Activated T-helper 1 cell treated with anti-CD3 and anti-CD28 coated beads, Interleukin-12 subunit alpha, Interleukin-12 subunit beta, Interleukin-2, Interleukin-4 antibody, amounts not matched to agents 30 ng/mL and 10 ng/mL and 1 ng/mL, durations not matched to agents 14 hours and 24 hours and 36 hours (primary cell): ENCODE data around the gene ENOSF1. TPM values are rescaled to one million over a fixed set of nuclear protein-coding genes. Genes with fewer than 3 reads are reported as not detected.
A peak's percentile ranks its signal among the peaks of the same experiment; 100 is the strongest.

Experiments used
- DNase-seq: peaks from one replicate; pipeline ENCODE4 v3.0.0; 2021; ENCODE audit warnings: low spot score
- H3K27ac Mint-ChIP-seq: one replicate; pipeline ENCODE4 v1.8.0; 2021; ENCODE audit warnings: mild to moderate bottlenecking, mixed read lengths
- H3K27me3 Mint-ChIP-seq: one replicate; pipeline ENCODE4 v1.8.0; 2022; ENCODE audit warnings: mild to moderate bottlenecking, moderate library complexity, mixed read lengths; ENCODE audit not compliant: insufficient read depth
- H3K36me3 Mint-ChIP-seq: one replicate; pipeline ENCODE4 v1.8.0; 2021; ENCODE audit warnings: low read depth, mixed read lengths
- H3K4me1 Mint-ChIP-seq: one replicate; pipeline ENCODE4 v1.8.0; 2021; ENCODE audit warnings: low read depth, mixed read lengths
- H3K4me3 Mint-ChIP-seq: one replicate; pipeline ENCODE4 v1.8.0; 2021; ENCODE audit warnings: mild to moderate bottlenecking, moderate library complexity, mixed read lengths
- H3K9me3 Mint-ChIP-seq: one replicate; pipeline ENCODE4 v1.8.0; 2021; ENCODE audit warnings: mixed read lengths
- intact Hi-C: fragments of 100-400 bp; cut with micrococcal nuclease; formaldehyde crosslinking; loops from one replicate; pipeline ENCODE4 v1.15.1; 2024
- total RNA-seq: library from RNA; stranded (reverse); gene quantifications from 2 replicates; pipeline ENCODE4 v1.2.3, GENCODE V29; 2022

The ENOSF1 gene
- total RNA-seq, 1 donor from 2014 or later = 96.1 TPM

GRCh38 chr18:677951-678381 is 34.5 kb downstream of the ENOSF1 start:
- Mint-ChIP-seq H3K4me1 (peaks cover 16% of the 10 kb centered on the region), H3K9me3 (no peaks in the 10 kb centered on the region), H3K4me3 (no peak overlapping the region), H3K27ac (no peak overlapping the region), H3K27me3 (no peaks in the 10 kb centered on the region), H3K36me3 (peaks cover 54% of the 10 kb centered on the region)
- intact Hi-C loops = no loop called here
- no peak for DNase-seq

- peaks cover 54% of the 10 kb centered on the region for H3K36me3 Mint-ChIP-seq
- H3K9me3 Mint-ChIP-seq = no peaks in the 10 kb centered on the region
- H3K4me3 Mint-ChIP-seq = no peak overlapping the region
- intact Hi-C loops = no loop called here
- H3K27me3 Mint-ChIP-seq = no peaks in the 10 kb centered on the region
- DNase-seq = no peak
- no peak overlapping the region for H3K27ac Mint-ChIP-seq
- peaks cover 9% of the 10 kb centered on the region for H3K4me1 Mint-ChIP-seq
These were observed 35.3 kb downstream of the ENOSF1 start for GRCh38 chr18:677145-677544.

GRCh38 chr18:676736-677135 is 35.7 kb downstream of the ENOSF1 start:
- DNase-seq = no peak
- Mint-ChIP-seq H3K36me3 (peaks cover 50% of the 10 kb centered on the region), H3K9me3 (no peaks in the 10 kb centered on the region), H3K27ac (no peak overlapping the region), H3K4me1 (peaks cover 5% of the 10 kb centered on the region), H3K4me3 (no peak overlapping the region), H3K27me3 (no peaks in the 10 kb centered on the region)
- intact Hi-C loops = no loop called here

- Mint-ChIP-seq H3K27me3 (no peaks in the 10 kb centered on the region), H3K4me3 (no peak overlapping the region), H3K27ac (no peak overlapping the region), H3K4me1 (peaks cover 5% of the 10 kb centered on the region), H3K36me3 (peaks cover 49% of the 10 kb centered on the region), H3K9me3 (no peaks in the 10 kb centered on the region)
- DNase-seq = no peak
- intact Hi-C loops = no loop called here
These were observed 36.4 kb downstream of the ENOSF1 start for GRCh38 chr18:676069-676468.

GRCh38 chr18:675307-675706 is 37.1 kb downstream of the ENOSF1 start:
- H3K27ac Mint-ChIP-seq = peak overlapping the region; percentile 7
- no peak overlapping the region for H3K4me3 Mint-ChIP-seq
- peaks cover 10% of the 10 kb centered on the region for H3K4me1 Mint-ChIP-seq
- H3K27me3 Mint-ChIP-seq = no peaks in the 10 kb centered on the region
- no peaks in the 10 kb centered on the region for H3K9me3 Mint-ChIP-seq
- intact Hi-C loops = no loop called here
- DNase-seq = no peak
- peaks cover 53% of the 10 kb centered on the region for H3K36me3 Mint-ChIP-seq

GRCh38 chr18:673769-674168 is 38.7 kb downstream of the ENOSF1 start:
- H3K36me3 Mint-ChIP-seq = peaks cover 53% of the 10 kb centered on the region
- H3K9me3 Mint-ChIP-seq = no peaks in the 10 kb centered on the region

GRCh38 chr18:673317-673716 is 39.1 kb downstream of the ENOSF1 start:
- Mint-ChIP-seq H3K36me3 (peaks cover 54% of the 10 kb centered on the region), H3K4me3 (no peak overlapping the region), H3K4me1 (peaks cover 17% of the 10 kb centered on the region), H3K27me3 (no peaks in the 10 kb centered on the region), H3K27ac (no peak overlapping the region), H3K9me3 (no peaks in the 10 kb centered on the region)
- DNase-seq = no peak
- intact Hi-C loops = loop anchor here (5.0 kb wide), 1 partner anchor 39 kb away; the partner anchor contains the start of gene ENOSF1

More at GRCh38 chr18:673769-674168, 38.7 kb downstream of the ENOSF1 start:
- intact Hi-C loops = loop anchor here (5.0 kb wide), 1 partner anchor 39 kb away; the partner anchor contains the start of gene ENOSF1
- Mint-ChIP-seq H3K27ac (no peak overlapping the region), H3K4me1 (peaks cover 12% of the 10 kb centered on the region), H3K4me3 (no peak overlapping the region), H3K27me3 (no peaks in the 10 kb centered on the region)
- no peak for DNase-seq

GRCh38 chr18:671405-671804 is 41.0 kb downstream of the ENOSF1 start:
- intact Hi-C loops = loop anchor here (5.0 kb wide), 1 partner anchor 41 kb away; the partner anchor contains the start of gene ENOSF1
- H3K36me3 Mint-ChIP-seq = peaks cover 56% of the 10 kb centered on the region
- no peaks in the 10 kb centered on the region for H3K9me3 Mint-ChIP-seq
- peaks cover 27% of the 10 kb centered on the region for H3K4me1 Mint-ChIP-seq
- H3K27me3 Mint-ChIP-seq = no peaks in the 10 kb centered on the region
- DNase-seq = no peak
- peak overlapping the region; percentile 78 for H3K27ac Mint-ChIP-seq
- no peak overlapping the region for H3K4me3 Mint-ChIP-seq

GRCh38 chr18:670522-670921 is 41.9 kb downstream of the ENOSF1 start:
- H3K4me3 Mint-ChIP-seq = no peak overlapping the region
- H3K36me3 Mint-ChIP-seq = peaks cover 55% of the 10 kb centered on the region
- no peaks in the 10 kb centered on the region for H3K27me3 Mint-ChIP-seq
- no peaks in the 10 kb centered on the region for H3K9me3 Mint-ChIP-seq
- intact Hi-C loops = loop anchor here (5.0 kb wide), 1 partner anchor 42 kb away; the partner anchor contains the start of gene ENOSF1
- peak overlapping the region; percentile 14 for H3K27ac Mint-ChIP-seq
- DNase-seq = no peak
- H3K4me1 Mint-ChIP-seq = peaks cover 35% of the 10 kb centered on the region

GRCh38 chr18:669077-669476 is 43.4 kb downstream of the ENOSF1 start:
- intact Hi-C loops = no loop called here
- Mint-ChIP-seq H3K27me3 (no peaks in the 10 kb centered on the region), H3K27ac (no peak overlapping the region), H3K4me1 (peaks cover 35% of the 10 kb centered on the region), H3K9me3 (no peaks in the 10 kb centered on the region), H3K36me3 (peaks cover 49% of the 10 kb centered on the region), H3K4me3 (no peak overlapping the region)
- DNase-seq = no peak

GRCh38 chr18:668260-668659 is 44.2 kb downstream of the ENOSF1 start:
- intact Hi-C loops = no loop called here
- Mint-ChIP-seq H3K27me3 (no peaks in the 10 kb centered on the region), H3K36me3 (peaks cover 51% of the 10 kb centered on the region), H3K9me3 (no peaks in the 10 kb centered on the region), H3K27ac (peak overlapping the region; percentile 43), H3K4me1 (peaks cover 35% of the 10 kb centered on the region), H3K4me3 (no peak overlapping the region)
- no peak for DNase-seq

GRCh38 chr18:666628-667027 is 45.8 kb downstream of the ENOSF1 start:
- Mint-ChIP-seq H3K4me3 (no peak overlapping the region), H3K4me1 (peaks cover 35% of the 10 kb centered on the region), H3K36me3 (peaks cover 53% of the 10 kb centered on the region), H3K27me3 (no peaks in the 10 kb centered on the region), H3K27ac (no peak overlapping the region), H3K9me3 (no peaks in the 10 kb centered on the region)
- no peak for DNase-seq
- intact Hi-C loops = no loop called here

GRCh38 chr18:666177-666576 is 46.3 kb downstream of the ENOSF1 start:
- intact Hi-C loops = no loop called here
- no peak for DNase-seq
- peaks cover 54% of the 10 kb centered on the region for H3K36me3 Mint-ChIP-seq
- H3K9me3 Mint-ChIP-seq = peaks cover 3% of the 10 kb centered on the region
- H3K27ac Mint-ChIP-seq = no peak overlapping the region
- peaks cover 35% of the 10 kb centered on the region for H3K4me1 Mint-ChIP-seq
- H3K4me3 Mint-ChIP-seq = peak overlapping the region; percentile 16
- no peaks in the 10 kb centered on the region for H3K27me3 Mint-ChIP-seq

- Mint-ChIP-seq H3K36me3 (peaks cover 47% of the 10 kb centered on the region), H3K4me1 (peaks cover 41% of the 10 kb centered on the region), H3K4me3 (no peak overlapping the region), H3K9me3 (peaks cover 4% of the 10 kb centered on the region), H3K27me3 (no peaks in the 10 kb centered on the region), H3K27ac (no peak overlapping the region)
- DNase-seq = no peak
- intact Hi-C loops = no loop called here
These were observed 50.2 kb downstream of the ENOSF1 start for GRCh38 chr18:662197-662596.
